Measurements from ENCODE around the gene SERINC5.

SERINC5 gene

GRCh38 chr5:80289320-80289719 lies 33.5 kb upstream of the SERINC5 start:
- no peak overlapping the region for H3K4me3 ChIP-seq (ENCODE audit: low read depth, low read length)
- no peak for DNase-seq (ENCODE audit: low read depth)
- TF ChIP-seq CTCF (conservative IDR thresholded peaks at IDR 0.05; ENCODE audit: low read depth, low read length), result no peak

GRCh38 chr5:80288177-80288576 lies 32.3 kb upstream of the SERINC5 start:
- H3K4me3 ChIP-seq (ENCODE audit: low read depth, low read length), result no peak overlapping the region
- no peak for TF ChIP-seq CTCF (conservative IDR thresholded peaks at IDR 0.05; ENCODE audit: low read depth, low read length)
- no peak for DNase-seq (ENCODE audit: low read depth)

GRCh38 chr5:80284720-80285119 lies 28.9 kb upstream of the SERINC5 start:
- DNase-seq (ENCODE audit: low read depth), result no peak
- no peak for TF ChIP-seq CTCF (conservative IDR thresholded peaks at IDR 0.05; ENCODE audit: low read depth, low read length)
- no peak overlapping the region for H3K4me3 ChIP-seq (ENCODE audit: low read depth, low read length)

GRCh38 chr5:80283360-80283759 lies 27.5 kb upstream of the SERINC5 start:
- no peak for DNase-seq (ENCODE audit: low read depth)
- TF ChIP-seq CTCF (conservative IDR thresholded peaks at IDR 0.05; ENCODE audit: low read depth, low read length), result no peak
- H3K4me3 ChIP-seq (ENCODE audit: low read depth, low read length), result no peak overlapping the region

- H3K4me3 ChIP-seq (ENCODE audit: low read depth, low read length), result no peak overlapping the region
- TF ChIP-seq CTCF (conservative IDR thresholded peaks at IDR 0.05; ENCODE audit: low read depth, low read length), result no peak
- no peak for DNase-seq (ENCODE audit: low read depth)
Measured at GRCh38 chr5:80282054-80282453, 26.2 kb upstream of the SERINC5 start.

GRCh38 chr5:80277191-80277590 lies 21.3 kb upstream of the SERINC5 start:
- no peak overlapping the region for H3K4me3 ChIP-seq (ENCODE audit: low read depth, low read length)
- no peak for DNase-seq (ENCODE audit: low read depth)
- no peak for TF ChIP-seq CTCF (conservative IDR thresholded peaks at IDR 0.05; ENCODE audit: low read depth, low read length)

GRCh38 chr5:80276186-80276585 lies 20.3 kb upstream of the SERINC5 start:
- TF ChIP-seq CTCF (conservative IDR thresholded peaks at IDR 0.05; ENCODE audit: low read depth, low read length), result no peak
- H3K4me3 ChIP-seq (ENCODE audit: low read depth, low read length), result no peak overlapping the region
- DNase-seq (ENCODE audit: low read depth), result no peak
